ENCODE results near the gene LRR1.

- TF ChIP-seq POLR2AphosphoS5 (IDR thresholded peaks at IDR 0.05; ENCODE audit: low read depth, low read length): no peak
- TF ChIP-seq POLR2A (IDR thresholded peaks at IDR 0.05; ENCODE audit: low read depth, low read length): no peak
- no peak for TF ChIP-seq TAF1 (IDR thresholded peaks at IDR 0.05; ENCODE audit: borderline replicate concordance, low read depth, low read length)
Observed at GRCh38 chr14:49612251-49612650, 13.5 kb downstream of the LRR1 start.
